Measurements from ENCODE around the gene PXK. TPM values are rescaled to one million over a fixed set of nuclear protein-coding genes. Genes with fewer than 3 reads are reported as not detected.

Gene PXK
- total RNA-seq, 1 donor from 2014 or later: 32.0 TPM

- H3K9me3 Mint-ChIP-seq (ENCODE audit: low read depth): no peaks in the 10 kb centered on the region
Observed at GRCh38 chr3:58342676-58343075, 10.0 kb downstream of the PXK start.

GRCh38 chr3:58345457-58345856 lies 12.8 kb downstream of the PXK start:
- no peak for DNase-seq (ENCODE audit: low spot score)
- H3K36me3 Mint-ChIP-seq (ENCODE audit: low read depth): peaks cover 4% of the 10 kb centered on the region
- no peak overlapping the region for H3K27ac Mint-ChIP-seq (ENCODE audit: unreplicated experiment)
- H3K4me1 Mint-ChIP-seq (ENCODE audit: low read depth): peaks cover 19% of the 10 kb centered on the region
- no peak for TF ChIP-seq CTCF (IDR thresholded peaks at IDR 0.05)
- no peaks in the 10 kb centered on the region for H3K9me3 Mint-ChIP-seq (ENCODE audit: low read depth)
- H3K4me3 Mint-ChIP-seq (ENCODE audit: unreplicated experiment): no peak overlapping the region
- no peaks in the 10 kb centered on the region for H3K27me3 Mint-ChIP-seq (ENCODE audit: low read depth)

More at GRCh38 chr3:58342676-58343075, 10.0 kb downstream of the PXK start:
- H3K4me1 Mint-ChIP-seq (ENCODE audit: low read depth): peaks cover 12% of the 10 kb centered on the region
- no peak for TF ChIP-seq CTCF (IDR thresholded peaks at IDR 0.05)
- no peak for DNase-seq (ENCODE audit: low spot score)
- peaks cover 6% of the 10 kb centered on the region for H3K36me3 Mint-ChIP-seq (ENCODE audit: low read depth)
- no peak overlapping the region for H3K27ac Mint-ChIP-seq (ENCODE audit: unreplicated experiment)
- H3K4me3 Mint-ChIP-seq (ENCODE audit: unreplicated experiment): no peak overlapping the region
- H3K27me3 Mint-ChIP-seq (ENCODE audit: low read depth): no peaks in the 10 kb centered on the region

GRCh38 chr3:58346368-58346767 lies 13.7 kb downstream of the PXK start:
- Mint-ChIP-seq H3K36me3 (ENCODE audit: low read depth) (peaks cover 1% of the 10 kb centered on the region), H3K27ac (ENCODE audit: unreplicated experiment) (no peak overlapping the region), H3K27me3 (ENCODE audit: low read depth) (no peaks in the 10 kb centered on the region), H3K9me3 (ENCODE audit: low read depth) (no peaks in the 10 kb centered on the region), H3K4me1 (ENCODE audit: low read depth) (peaks cover 16% of the 10 kb centered on the region), H3K4me3 (ENCODE audit: unreplicated experiment) (no peak overlapping the region)
- no peak for DNase-seq (ENCODE audit: low spot score)
- TF ChIP-seq CTCF (IDR thresholded peaks at IDR 0.05): no peak

GRCh38 chr3:58347984-58348383 lies 15.3 kb downstream of the PXK start:
- H3K4me3 Mint-ChIP-seq (ENCODE audit: unreplicated experiment): no peak overlapping the region

GRCh38 chr3:58349792-58350626 lies 17.3 kb downstream of the PXK start:
- Mint-ChIP-seq H3K4me3 (ENCODE audit: unreplicated experiment) (no peak overlapping the region), H3K27ac (ENCODE audit: unreplicated experiment) (no peak overlapping the region), H3K4me1 (ENCODE audit: low read depth) (peaks cover 21% of the 10 kb centered on the region), H3K27me3 (ENCODE audit: low read depth) (no peaks in the 10 kb centered on the region), H3K36me3 (ENCODE audit: low read depth) (peaks cover 4% of the 10 kb centered on the region), H3K9me3 (ENCODE audit: low read depth) (no peaks in the 10 kb centered on the region)
- no peak for DNase-seq (ENCODE audit: low spot score)
- TF ChIP-seq CTCF (IDR thresholded peaks at IDR 0.05): no peak

More at GRCh38 chr3:58347984-58348383, 15.3 kb downstream of the PXK start:
- H3K4me1 Mint-ChIP-seq (ENCODE audit: low read depth): peaks cover 21% of the 10 kb centered on the region
- DNase-seq (ENCODE audit: low spot score): no peak
- no peak overlapping the region for H3K27ac Mint-ChIP-seq (ENCODE audit: unreplicated experiment)
- peaks cover 4% of the 10 kb centered on the region for H3K36me3 Mint-ChIP-seq (ENCODE audit: low read depth)
- H3K27me3 Mint-ChIP-seq (ENCODE audit: low read depth): no peaks in the 10 kb centered on the region
- no peaks in the 10 kb centered on the region for H3K9me3 Mint-ChIP-seq (ENCODE audit: low read depth)
- TF ChIP-seq CTCF (IDR thresholded peaks at IDR 0.05): no peak

Measured in chondrocyte (in vitro differentiated cells).